Neural crest cell (in vitro differentiated cells): ENCODE data around the gene MAST4. TPM values are rescaled to one million over a fixed set of nuclear protein-coding genes. Genes with fewer than 3 reads are reported as not detected.

Experiments used
- DNase-seq: peaks from one replicate; pipeline ENCODE4 v3.0.0; 2021; ENCODE audit warnings: low read depth, mixed read lengths, low spot score
- H3K27ac Mint-ChIP-seq: one replicate; pipeline ENCODE4 v1.8.0; 2021; ENCODE audit warnings: mild to moderate bottlenecking, mixed read lengths; ENCODE audit not compliant: unreplicated experiment
- H3K27me3 Mint-ChIP-seq: 2 replicates; pipeline ENCODE4 v1.8.0; 2021; ENCODE audit warnings: low read depth, mild to moderate bottlenecking, mixed read lengths
- H3K36me3 Mint-ChIP-seq: 2 replicates; pipeline ENCODE4 v1.8.0; 2021; ENCODE audit warnings: low read depth, mild to moderate bottlenecking, mixed read lengths
- H3K4me1 Mint-ChIP-seq: 2 replicates; pipeline ENCODE4 v1.8.0; 2021; ENCODE audit warnings: mixed read lengths
- H3K4me3 Mint-ChIP-seq: one replicate; pipeline ENCODE4 v1.8.0; 2021; ENCODE audit warnings: mild to moderate bottlenecking, mixed read lengths
- H3K9me3 Mint-ChIP-seq: 2 replicates; pipeline ENCODE4 v1.8.0; 2021; ENCODE audit warnings: mixed read lengths
- CTCF ChIP-seq: fragments of 200-600 bp; sonication (generic); conservative IDR thresholded peaks from 2 replicates; pipeline ENCODE4 v1.5.0; 2021; ENCODE audit warnings: antibody characterized with exemption, mild to moderate bottlenecking
- total RNA-seq: library from RNA; stranded (reverse); gene quantifications from 2 replicates; pipeline ENCODE4 v1.2.1, GENCODE V29; 2021

MAST4 gene
- total RNA-seq, 1 donor from 2014 or later: 7.3 TPM

GRCh38 chr5:66620711-66621110 is 24.5 kb downstream of the MAST4 start:
- H3K4me1 Mint-ChIP-seq: peaks cover 6% of the 10 kb centered on the region
- no peak for TF ChIP-seq CTCF
- no peak for DNase-seq

GRCh38 chr5:66621146-66621545 is 25.0 kb downstream of the MAST4 start:
- no peak for TF ChIP-seq CTCF
- no peak for DNase-seq
- Mint-ChIP-seq H3K4me3 (no peak overlapping the region), H3K27me3 (no peaks in the 10 kb centered on the region), H3K36me3 (peaks cover 8% of the 10 kb centered on the region), H3K9me3 (peaks cover 5% of the 10 kb centered on the region), H3K27ac (no peak overlapping the region), H3K4me1 (peaks cover 6% of the 10 kb centered on the region)

More at GRCh38 chr5:66620711-66621110, 24.5 kb downstream of the MAST4 start:
- Mint-ChIP-seq H3K9me3 (peaks cover 5% of the 10 kb centered on the region), H3K27me3 (no peaks in the 10 kb centered on the region), H3K36me3 (peaks cover 8% of the 10 kb centered on the region), H3K4me3 (no peak overlapping the region), H3K27ac (no peak overlapping the region)

- no peak for DNase-seq
- H3K27me3 Mint-ChIP-seq: no peaks in the 10 kb centered on the region
- peaks cover 5% of the 10 kb centered on the region for H3K9me3 Mint-ChIP-seq
- no peak for TF ChIP-seq CTCF
- H3K4me3 Mint-ChIP-seq: no peak overlapping the region
- peaks cover 6% of the 10 kb centered on the region for H3K4me1 Mint-ChIP-seq
- H3K27ac Mint-ChIP-seq: no peak overlapping the region
- H3K36me3 Mint-ChIP-seq: peaks cover 8% of the 10 kb centered on the region
Measured at GRCh38 chr5:66621736-66622135, 25.5 kb downstream of the MAST4 start.

- Mint-ChIP-seq H3K27ac (no peak overlapping the region), H3K36me3 (peaks cover under 1% of the 10 kb centered on the region), H3K4me3 (no peak overlapping the region), H3K4me1 (peaks cover under 1% of the 10 kb centered on the region), H3K9me3 (no peaks in the 10 kb centered on the region), H3K27me3 (no peaks in the 10 kb centered on the region)
- TF ChIP-seq CTCF: no peak
- no peak for DNase-seq
Measured at GRCh38 chr5:66628561-66628960, 32.4 kb downstream of the MAST4 start.

GRCh38 chr5:66629446-66629845 is 33.3 kb downstream of the MAST4 start:
- TF ChIP-seq CTCF: no peak
- Mint-ChIP-seq H3K36me3 (no peaks in the 10 kb centered on the region), H3K4me1 (peaks cover 4% of the 10 kb centered on the region), H3K4me3 (no peak overlapping the region), H3K9me3 (no peaks in the 10 kb centered on the region), H3K27me3 (no peaks in the 10 kb centered on the region), H3K27ac (no peak overlapping the region)
- DNase-seq: no peak

GRCh38 chr5:66633754-66634153 is 37.6 kb downstream of the MAST4 start:
- no peak for TF ChIP-seq CTCF
- no peak overlapping the region for H3K4me3 Mint-ChIP-seq

More at GRCh38 chr5:66633754-66634153, 37.6 kb downstream of the MAST4 start:
- peaks cover 4% of the 10 kb centered on the region for H3K4me1 Mint-ChIP-seq
- H3K27me3 Mint-ChIP-seq: no peaks in the 10 kb centered on the region
- no peaks in the 10 kb centered on the region for H3K9me3 Mint-ChIP-seq
- no peak for DNase-seq
- no peaks in the 10 kb centered on the region for H3K36me3 Mint-ChIP-seq
- no peak overlapping the region for H3K27ac Mint-ChIP-seq
